Heart right ventricle (tissue), 16 donors: ENCODE measurements around the gene CWC15. TPM values are rescaled to one million over a fixed set of nuclear protein-coding genes. Genes with fewer than 3 reads are reported as not detected.
A peak's percentile ranks its signal among the peaks of the same experiment; 100 is the strongest.

Experiments
- ATAC-seq, 8 donors: fragments of 200-7000 bp; cut with Tn5 transposase; one replicate each; pipeline ENCODE4 v1.9.1; 2020; ENCODE audit warnings: mild to moderate bottlenecking in 8 of 8, moderate library complexity in 8 of 8, moderate number of reproducible peaks in 1 of 8
- DNase-seq, 2 donors: peaks; one replicate each; pipeline ENCODE4 v3.0.0-alpha.2; 2020
- H3K27ac ChIP-seq, 10 donors: fragments of 200-600 bp; sonication (generic) in 2 of 10; one replicate each; pipeline versions ENCODE4 v1.5.0 to v1.8.0; 2020 to 2022; ENCODE audit warnings: mild to moderate bottlenecking in 3 of 10
- H3K27me3 ChIP-seq, 7 donors: fragments of 200-600 bp; one replicate each; pipeline ENCODE4 v1.8.0; 2021 to 2022; ENCODE audit warnings: mild to moderate bottlenecking in 2 of 7
- H3K36me3 ChIP-seq, 9 donors: fragments of 200-600 bp; sonication (generic) in 1 of 9; one replicate each; pipeline versions ENCODE4 v1.5.0 to v1.8.0; 2020 to 2022; ENCODE audit warnings: mild to moderate bottlenecking in 2 of 9
- H3K4me1 ChIP-seq, 9 donors: fragments of 200-600 bp; sonication (generic) in 1 of 9; one replicate each; pipeline versions ENCODE4 v1.5.0 to v1.8.0; 2020 to 2022; ENCODE audit warnings: mild to moderate bottlenecking in 4 of 9
- H3K4me3 ChIP-seq, 10 donors: fragments of 200-600 bp; sonication (generic) in 2 of 10; one replicate each; pipeline versions ENCODE4 v1.5.0 to v1.8.0; 2020 to 2022; ENCODE audit warnings: mild to moderate bottlenecking in 7 of 10, moderate library complexity in 2 of 10
- H3K9me3 ChIP-seq, 11 donors: fragments of 200-600 bp in 10 of 11; sonication (generic) in 2 of 11; one replicate each; pipeline versions ENCODE4 v1.5.0 to v1.8.0; 2013 to 2022; ENCODE audit warnings: mild to moderate bottlenecking in 2 of 11, control low read depth in 1 of 11, moderate library complexity in 1 of 11
- WGBS, 2 donors: extraction: QIAGEN DNeasy Blood & Tissue Kit; methylation state at CpG; one replicate each; pipeline ENCODE4 v1.1.7; 2013; ENCODE audit warnings: inconsistent platforms in 1 of 2; 5-methylcytosine and 5-hydroxymethylcytosine counted together
- intact Hi-C, 10 donors: fragments of 100-400 bp; cut with DNase I; formaldehyde crosslinking; loops; one replicate each; pipeline versions ENCODE4 v1.11.1 to v1.14.2; 2022
- polyA plus RNA-seq, 2 donors: library from polyadenylated mRNA; stranded (reverse); fragments of 200-250 nt; gene quantifications; one replicate each; pipeline ENCODE4 v1.2.3, GENCODE V29; 2013
- total RNA-seq, 10 donors: library from RNA; stranded (reverse); fragmentation: NEBNext Ultra II Directional in 3 of 10; extraction: Animal tissue kit (Norgen Biotek cat#: 25700) in 3 of 10; gene quantifications; one replicate each; pipeline versions ENCODE4 v1.2.1 to v1.2.4, GENCODE V29; 2021 to 2023
- TF ChIP-seq, protein P1 (sequence below), 9 donors: fragments of 200-600 bp; sonication (generic) in 2 of 9; IDR thresholded peaks; one replicate each; pipeline versions ENCODE4 v1.5.0 to v1.8.0; 2021 to 2022; ENCODE audit warnings: antibody characterized with exemption in 9 of 9, mild to moderate bottlenecking in 5 of 9, moderate library complexity in 1 of 9
- donor health status: Arrhythmogenic right ventricular cardiomyopathy.
- donor health status: ischemic (EF 13 %, LVEDD 7.1; RV severe dilation, severe dysfunction).
- donor health status: healthy with polysubstance abuse.
- donor health status: DM: no; HTN: yes; CAD: no.
- donor health status: DM: no; HTN: no; CAD: no.
- donor health status: ischemic (EF 25% LVEDD 6.9; RV normal size, moderate dysfunction).
- donor health status: ischemic (EF 25% LVEDD 5.7; RV mildly dilated, moderate dysfunction).
- donor health status: healthy.
- donor health status: DM: yes; HTN: yes; CAD: no.
- donor health status: Ischemic cardiomyopathy.
- donor health status: ischemic (EF 35%, LVEDD 5.7; RV mildly dilated, moderate dysfunction).
- donor health status: nonischemic (EF 11% LVEDD 7.7; RV severe dilation, severe dysfunction).
- donor health status: DM: yes; HTN: yes; CAD: no.
- donor health status: PGD.
- donor health status: ischemic (EF 29% LVEDD 5.4; RV normal size, mild dysfunction).
- donor health status: nonischemic (EF 23%, LVEDD 6.1; RV moderate dilation, normal function).

CWC15 gene
- total and polyA plus RNA-seq, 12 donors: 53.1 to 196 (median 69.5) TPM

DNA sequence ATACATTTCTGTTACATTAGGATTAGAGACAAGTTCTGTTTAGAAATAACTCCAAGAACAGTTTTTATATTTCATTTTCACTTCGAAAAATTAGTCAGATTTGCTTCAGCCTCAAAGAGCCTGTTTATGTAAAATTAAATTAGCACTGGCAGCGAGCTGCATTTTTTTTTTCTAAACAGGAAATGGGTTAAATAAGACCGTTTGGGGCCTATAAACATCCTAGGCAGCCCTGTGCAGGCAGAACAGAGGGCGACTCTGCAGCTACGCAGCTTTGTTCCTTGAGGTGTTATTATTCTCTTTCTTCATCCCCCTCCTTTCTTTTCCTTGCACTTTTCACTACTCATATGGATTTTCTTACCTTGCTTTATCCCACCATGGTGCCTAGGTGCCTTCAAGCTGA, 48.7 kb downstream of the CWC15 start:
- Histone ChIP-seq H3K36me3 (no peaks in the 10 kb centered on the region), H3K4me3 (no peak overlapping the region), H3K4me1 (peaks cover 10 to 56% (median 40%) of the 10 kb centered on the region in 9 donors), H3K27ac (peak overlapping the region in 7 of 10 donors; percentile 15 to 90 (median 64)), H3K27me3 (no peaks in the 10 kb centered on the region), H3K9me3 (no peaks in the 10 kb centered on the region)
- intact Hi-C loops: no loop called here
- 44 to 57% methylated on average over 5 of the region's 5 CpGs for WGBS, 2 donors
- TF ChIP-seq, protein P1, sequence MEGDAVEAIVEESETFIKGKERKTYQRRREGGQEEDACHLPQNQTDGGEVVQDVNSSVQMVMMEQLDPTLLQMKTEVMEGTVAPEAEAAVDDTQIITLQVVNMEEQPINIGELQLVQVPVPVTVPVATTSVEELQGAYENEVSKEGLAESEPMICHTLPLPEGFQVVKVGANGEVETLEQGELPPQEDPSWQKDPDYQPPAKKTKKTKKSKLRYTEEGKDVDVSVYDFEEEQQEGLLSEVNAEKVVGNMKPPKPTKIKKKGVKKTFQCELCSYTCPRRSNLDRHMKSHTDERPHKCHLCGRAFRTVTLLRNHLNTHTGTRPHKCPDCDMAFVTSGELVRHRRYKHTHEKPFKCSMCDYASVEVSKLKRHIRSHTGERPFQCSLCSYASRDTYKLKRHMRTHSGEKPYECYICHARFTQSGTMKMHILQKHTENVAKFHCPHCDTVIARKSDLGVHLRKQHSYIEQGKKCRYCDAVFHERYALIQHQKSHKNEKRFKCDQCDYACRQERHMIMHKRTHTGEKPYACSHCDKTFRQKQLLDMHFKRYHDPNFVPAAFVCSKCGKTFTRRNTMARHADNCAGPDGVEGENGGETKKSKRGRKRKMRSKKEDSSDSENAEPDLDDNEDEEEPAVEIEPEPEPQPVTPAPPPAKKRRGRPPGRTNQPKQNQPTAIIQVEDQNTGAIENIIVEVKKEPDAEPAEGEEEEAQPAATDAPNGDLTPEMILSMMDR (IDR thresholded peaks at IDR 0.05): no peak
- DNase-seq (no peak), ATAC-seq (no peak)

DNA sequence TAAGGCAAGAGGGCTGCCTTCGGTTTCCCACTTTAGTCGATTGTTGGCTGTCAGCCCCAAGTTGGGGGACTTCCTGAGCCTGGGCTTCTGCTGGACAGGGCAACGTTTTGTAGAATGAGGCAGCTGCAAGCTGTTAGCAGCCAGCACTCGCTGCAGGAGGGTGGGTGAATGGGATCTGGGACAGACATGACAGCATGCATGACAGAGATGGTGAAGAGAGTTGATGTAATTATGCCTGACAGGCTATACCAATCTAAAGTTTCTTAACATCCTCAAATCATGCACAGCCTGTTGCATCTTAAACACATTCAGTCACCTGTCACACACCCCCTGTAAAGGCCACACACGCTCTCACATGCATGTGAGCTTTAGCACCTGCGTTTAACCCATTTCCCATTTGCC, 49.2 kb downstream of the CWC15 start:
- TF ChIP-seq, protein P1 (IDR thresholded peaks at IDR 0.05): no peak
- Histone ChIP-seq H3K9me3 (no peaks in the 10 kb centered on the region), H3K4me1 (peaks cover 10 to 52% (median 40%) of the 10 kb centered on the region in 9 donors), H3K36me3 (no peaks in the 10 kb centered on the region), H3K27me3 (no peaks in the 10 kb centered on the region), H3K4me3 (no peak overlapping the region), H3K27ac (peak overlapping the region in 2 of 10 donors; percentile 85 to 90)
- 53 to 55% methylated on average over 6 of the region's 6 CpGs for whole genome bisulfite sequencing, 2 donors
- DNase-seq: no peak
- ATAC-seq: no peak
- intact Hi-C loops: no loop called here

DNA sequence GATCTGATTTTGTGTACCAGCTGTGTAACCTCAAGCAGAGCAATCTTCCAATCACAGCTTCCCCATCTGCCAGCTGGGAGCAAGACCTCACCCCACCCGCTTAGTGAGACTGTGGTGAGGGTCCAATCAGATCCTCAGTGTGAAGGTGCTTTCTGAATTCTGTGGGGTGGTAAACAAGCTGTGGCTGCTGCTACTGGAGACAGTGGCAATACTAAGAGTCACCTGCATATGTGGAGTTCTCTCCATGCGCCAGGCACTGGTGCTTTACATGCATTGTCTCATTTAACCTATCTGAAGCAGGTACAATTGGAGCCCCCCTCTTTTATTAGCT, 50.4 kb downstream of the CWC15 start:
- Histone ChIP-seq H3K4me1 (peaks cover 5 to 40% (median 31%) of the 10 kb centered on the region in 9 donors), H3K36me3 (no peaks in the 10 kb centered on the region), H3K4me3 (no peak overlapping the region), H3K9me3 (no peaks in the 10 kb centered on the region), H3K27ac (no peak overlapping the region), H3K27me3 (no peaks in the 10 kb centered on the region)
- intact Hi-C loops: no loop called here
- TF ChIP-seq, protein P1 (IDR thresholded peaks at IDR 0.05): no peak
- 97 to 98% methylated on average over 2 of the region's 2 CpGs for WGBS, 2 donors
- DNase-seq: no peak
- no peak for ATAC-seq

DNA sequence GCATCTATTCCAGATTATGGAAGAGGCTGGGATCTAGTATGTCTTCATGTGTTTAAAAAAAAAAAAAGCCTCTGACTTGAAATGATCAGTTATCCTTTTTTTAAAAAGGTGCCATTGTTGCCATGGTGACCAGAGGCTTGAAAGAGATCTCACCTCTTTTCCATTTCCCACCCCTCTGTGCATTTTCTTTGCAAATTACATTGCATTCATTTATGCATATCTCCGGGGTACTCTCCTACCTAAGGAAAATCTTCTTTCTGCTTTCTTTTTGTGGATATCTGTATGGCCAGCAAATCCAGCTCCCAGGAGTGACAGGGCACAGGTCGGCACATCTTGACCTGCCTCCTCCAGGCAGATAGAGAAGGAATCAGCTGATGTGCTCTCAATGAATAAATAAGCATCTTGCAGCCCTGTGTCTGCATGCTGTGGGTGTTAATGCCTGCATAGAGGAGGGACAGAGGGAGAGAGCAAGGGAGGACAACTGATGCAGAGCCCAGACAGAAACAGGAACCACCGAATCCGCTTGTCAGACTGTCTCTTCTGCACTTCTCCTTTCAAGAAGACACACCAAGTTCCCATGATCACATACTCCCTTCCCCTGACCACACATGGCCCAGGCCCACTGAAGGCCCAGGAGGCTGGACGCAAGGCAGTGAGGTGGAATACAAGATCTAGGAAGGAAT, 50.9 kb downstream of the CWC15 start:
- no peak for DNase-seq
- Histone ChIP-seq H3K27me3 (no peaks in the 10 kb centered on the region), H3K9me3 (no peaks in the 10 kb centered on the region), H3K27ac (no peak overlapping the region), H3K4me1 (peaks cover 2 to 35% (median 26%) of the 10 kb centered on the region in 9 donors), H3K4me3 (no peak overlapping the region), H3K36me3 (no peaks in the 10 kb centered on the region)
- WGBS, 2 donors: 72 to 79% methylated on average over 5 of the region's 5 CpGs
- no peak for ATAC-seq
- intact Hi-C loops: no loop called here
- TF ChIP-seq, protein P1 (IDR thresholded peaks at IDR 0.05): no peak
